HepG2 (cell line): Measurements from ENCODE around the gene RTP5. TPM values are rescaled to one million over a fixed set of nuclear protein-coding genes. Genes with fewer than 3 reads are reported as not detected.
A peak's percentile ranks its signal among the peaks of the same experiment; 100 is the strongest.
"Not testable (repeated sequence)": the region's sequence is repeated elsewhere in the genome, so short reads cannot be mapped to it uniquely, and the experiment has no call there.

Source experiments
- ATAC-seq: fragments of 200-7000 bp; cut with Tn5 transposase; 3 replicates; pipeline ENCODE4 v1.9.1; 2020; ENCODE audit warnings: mild to moderate bottlenecking, moderate library complexity
- BruUV-seq: library from RNA; stranded (reverse); fragments of 400-500 nt; replicated peaks from 2 replicates; lab custom pipeline; 2021; lab: Mats Ljungman, UMichigan
- CTCF ChIA-PET: fragments of 300-600 bp; formaldehyde crosslinking; extraction: SDS; loops from one replicate; lab custom pipeline; 2021; ENCODE audit warnings: low total read pairs, inconsistent platforms, low intra/inter-chr PET ratio; lab: Yijun Ruan, JAX
- POLR2A ChIA-PET: fragments of 350-600 bp; sonication (Branson Sonifier 250); formaldehyde crosslinking; loops from one replicate; lab custom pipeline; 2020; ENCODE audit warnings: antibody characterized with exemption, inconsistent platforms; lab: Yijun Ruan, JAX
- DNase-seq: peaks from one replicate; pipeline ENCODE4 v3.0.0-alpha.2; 2015; ENCODE audit warnings: low spot score
- FAIRE-seq: peaks from 3 replicates; lab custom pipeline; 2011; peaks lifted over from hg19 to GRCh38; lab: Jason Lieb, UNC
- H2AFZ ChIP-seq: one replicate; pipeline ENCODE4 v1.6.1; 2011; ENCODE audit warnings: low read length, inconsistent platforms
- H3K27ac ChIP-seq: fragments of 300-600 bp; 3 replicates; pipeline ENCODE4 v1.8.0; 2011; ENCODE audit warnings: mixed run types, mild to moderate bottlenecking, mixed read lengths, low read length, inconsistent platforms; ENCODE audit not compliant: insufficient read depth; ENCODE audit errors: extremely low read length
- H3K27me3 ChIP-seq, 2 experiments: fragments of 200-600 bp in 1 of 2; 2 replicates in 1 of 2; 3 replicates in 1 of 2; pipeline versions ENCODE4 v1.6.0 to v1.8.0; 2011; ENCODE audit warnings: low read length in 2 of 2, mild to moderate bottlenecking in 2 of 2, moderate library complexity in 2 of 2, inconsistent platforms in 1 of 2; ENCODE audit not compliant: insufficient read depth in 2 of 2, control insufficient read depth in 1 of 2
- H3K36me3 ChIP-seq, 2 experiments: fragments of 200-600 bp in 1 of 2; replicated peaks in 1 of 2; 2 replicates in 1 of 2; 3 replicates in 1 of 2; pipeline versions ENCODE4 v1.5.1 to v1.8.0; 2011; ENCODE audit warnings: low read length in 2 of 2, inconsistent platforms in 1 of 2; ENCODE audit not compliant: insufficient read depth in 2 of 2, control insufficient read depth in 1 of 2
- H3K4me1 ChIP-seq: 2 replicates; pipeline ENCODE4 v1.5.1; 2012; ENCODE audit warnings: low read length, inconsistent platforms; ENCODE audit not compliant: insufficient read depth
- H3K4me2 ChIP-seq: 2 replicates; pipeline ENCODE4 v1.6.0; 2011; ENCODE audit warnings: low read depth, low read length, inconsistent platforms
- H3K4me3 ChIP-seq, 3 experiments: fragments of 200-600 bp in 1 of 3; sonication (generic), shearing (Covaris generic) in 1 of 3; replicated peaks in 1 of 3; 2 replicates each; pipeline ENCODE4 v1.5.1; 2011 to 2016; ENCODE audit warnings: low read length in 3 of 3, inconsistent platforms in 2 of 3, low read depth in 2 of 3, mild to moderate bottlenecking in 2 of 3, control low read depth in 1 of 3, mixed read lengths in 1 of 3; ENCODE audit not compliant: insufficient read depth in 1 of 3
- H3K79me2 ChIP-seq: one replicate; pipeline ENCODE4 v1.6.1; 2011; ENCODE audit warnings: low read length, inconsistent platforms; ENCODE audit not compliant: insufficient read depth
- H3K9ac ChIP-seq: 2 replicates; pipeline ENCODE4 v1.6.0; 2011; ENCODE audit warnings: mild to moderate bottlenecking, low read depth, low read length, inconsistent platforms; ENCODE audit not compliant: insufficient read depth
- H3K9me3 ChIP-seq: 2 replicates; pipeline ENCODE4 v1.5.1; 2012; ENCODE audit warnings: mild to moderate bottlenecking, low read length
- H4K20me1 ChIP-seq: 2 replicates; pipeline ENCODE4 v1.6.0; 2011; ENCODE audit warnings: inconsistent platforms, mild to moderate bottlenecking, low read length, moderate library complexity; ENCODE audit not compliant: insufficient read depth
- ARNTL ChIP-seq: sonication (generic); formaldehyde crosslinking; IDR thresholded peaks from 2 replicates; pipeline ENCODE4 v1.4.0; 2020; ENCODE audit warnings: mild to moderate bottlenecking, missing genetic modification reagents
- CREB1 ChIP-seq, 2 experiments: fragments of 450-650 bp in 1 of 2; IDR thresholded peaks; 2 replicates each; pipeline ENCODE4 v1.6.1; 2016 to 2017; ENCODE audit warnings: control low read depth in 1 of 2, mild to moderate bottlenecking in 1 of 2, missing compliant biosample characterization in 1 of 2, missing genetic modification characterization in 1 of 2
- DR1 ChIP-seq: sonication (generic); formaldehyde crosslinking; IDR thresholded peaks from 2 replicates; pipeline ENCODE4 v1.8.0; 2021; ENCODE audit warnings: mild to moderate bottlenecking, missing genetic modification reagents, inconsistent platforms
- KDM6A ChIP-seq: IDR thresholded peaks from 2 replicates; pipeline ENCODE4 v1.6.1; 2016; ENCODE audit warnings: low read depth
- NFIB ChIP-seq: sonication (generic); formaldehyde crosslinking; IDR thresholded peaks from 2 replicates; pipeline ENCODE4 v1.9.0; 2021; ENCODE audit warnings: missing genetic modification reagents, mild to moderate bottlenecking, borderline replicate concordance
- NONO ChIP-seq, 2 experiments: fragments of 450-650 bp in 1 of 2; sonication (generic) in 1 of 2; formaldehyde crosslinking in 1 of 2; IDR thresholded peaks in 1 of 2; conservative IDR thresholded peaks in 1 of 2; 2 replicates each; pipeline versions ENCODE4 v1.6.1 to v1.8.0; 2017 to 2022; ENCODE audit warnings: mild to moderate bottlenecking in 1 of 2, missing genetic modification reagents in 1 of 2, moderate library complexity in 1 of 2
- PHF20 ChIP-seq: sonication (generic); formaldehyde crosslinking; IDR thresholded peaks from 2 replicates; pipeline ENCODE4 v1.5.0; 2020; ENCODE audit warnings: mild to moderate bottlenecking, missing genetic modification reagents
- ZBTB38 ChIP-seq: sonication (generic); formaldehyde crosslinking; IDR thresholded peaks from 2 replicates; pipeline ENCODE4 v1.5.1; 2020; ENCODE audit warnings: mild to moderate bottlenecking, missing genetic modification reagents
- ZBTB7A ChIP-seq: sonication (generic); formaldehyde crosslinking; IDR thresholded peaks from 2 replicates; pipeline ENCODE4 v1.8.0; 2022; ENCODE audit warnings: mild to moderate bottlenecking, missing genetic modification reagents
- ZFP82 ChIP-seq: sonication (generic); formaldehyde crosslinking; IDR thresholded peaks from 2 replicates; pipeline ENCODE4 v1.5.1; 2020; ENCODE audit warnings: mild to moderate bottlenecking, missing genetic modification reagents, borderline replicate concordance
- ZNF776 ChIP-seq: sonication (generic); formaldehyde crosslinking; IDR thresholded peaks from 2 replicates; pipeline ENCODE4 v1.4.0; 2020; ENCODE audit warnings: mild to moderate bottlenecking, missing genetic modification reagents
- ZNF788 ChIP-seq: sonication (generic); formaldehyde crosslinking; IDR thresholded peaks from 2 replicates; pipeline ENCODE4 v1.5.0; 2020; ENCODE audit warnings: mild to moderate bottlenecking, missing genetic modification reagents, borderline replicate concordance
- ZNF891 ChIP-seq: sonication (generic); formaldehyde crosslinking; IDR thresholded peaks from 2 replicates; pipeline ENCODE4 v1.5.0; 2020; ENCODE audit warnings: mild to moderate bottlenecking, missing genetic modification reagents
- WGBS: methylation state at CpG from one replicate; pipeline ENCODE4 v1.1.6; 2017; ENCODE audit warnings: low lambda C conversion rate; 5-methylcytosine and 5-hydroxymethylcytosine counted together
- in situ Hi-C: cut with HindIII; loops from 2 replicates; pipeline ENCODE4 v1.10.0; 2017; ENCODE audit warnings: low pct_unique_long_range_greater_than_20kb; ENCODE audit not compliant: extremely low pct_ligation_motif_present
- intact Hi-C: fragments of 100-400 bp; cut with micrococcal nuclease; formaldehyde crosslinking; loops from one replicate; pipeline ENCODE4 v1.10.0; 2022; ENCODE audit not compliant: unreplicated experiment
- polyA plus RNA-seq, 8 experiments: library from polyadenylated mRNA; depleted of rRNA in 3 of 8; stranded (reverse) in 7 of 8; unstranded in 1 of 8; fragments of >200 nt; fragmentation: Illumina TruSeq in 4 of 8; extraction: Trizol in 4 of 8; gene quantifications; 2 replicates each; pipeline versions ENCODE4 v1.2.1 to v1.2.3, GENCODE V29; 2011 to 2016; ENCODE audit warnings: low read depth in 4 of 8, missing spikeins in 1 of 8, mixed read lengths in 1 of 8; ENCODE audit not compliant: insufficient read depth in 1 of 8
- total RNA-seq, 5 experiments: library from RNA; depleted of rRNA; stranded (reverse); fragments of >200 nt; fragmentation: Illumina TruSeq; extraction: Trizol; gene quantifications; 2 replicates each; pipeline ENCODE4 v1.2.3, GENCODE V29; 2016; ENCODE audit warnings: low read depth in 1 of 5
- TF ChIP-seq, protein P1 (sequence below): sonication (generic); formaldehyde crosslinking; IDR thresholded peaks from 2 replicates; pipeline ENCODE4 v1.4.0; 2020; ENCODE audit warnings: missing genetic modification reagents

The RTP5 gene
- total and polyA plus RNA-seq, 2 of the 13 experiments (the other 11 are each of a cell fraction or from before 2014, with no cell fraction given) = not detected

DNA sequence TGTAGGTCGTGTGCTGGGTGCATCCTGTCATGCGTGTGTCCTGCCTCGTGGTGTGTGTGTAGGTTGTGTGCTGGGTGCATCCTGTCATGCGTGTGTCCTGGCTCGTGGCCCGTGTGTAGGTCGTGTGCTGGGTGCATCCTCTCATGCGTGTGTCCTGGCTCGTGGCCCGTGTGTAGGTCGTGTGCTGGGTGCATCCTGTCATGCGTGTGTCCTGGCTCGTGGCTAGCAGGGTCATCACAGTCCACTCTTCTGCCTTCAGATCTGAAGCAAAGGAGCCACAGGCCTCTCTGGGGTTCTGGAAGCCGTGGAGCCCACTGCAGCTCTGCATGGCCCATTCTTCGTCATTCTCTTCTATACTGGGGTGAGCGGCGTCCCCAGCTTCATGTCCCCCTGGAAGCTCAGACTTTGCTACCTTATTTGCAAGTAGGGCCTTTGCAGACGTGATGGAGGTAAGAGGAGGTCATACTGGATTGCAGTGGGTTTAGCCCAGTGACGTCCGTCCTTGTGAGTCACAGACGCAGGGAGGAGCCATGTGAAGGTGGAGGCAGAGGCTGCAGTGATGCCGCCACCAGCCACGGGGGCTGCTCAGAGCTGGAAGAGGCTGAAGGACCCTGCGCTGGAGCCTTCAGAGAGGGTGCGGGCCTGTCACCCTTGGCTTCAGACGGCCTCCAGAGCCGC lies 49.4 kb upstream of the RTP5 start:
- H3K27me3 ChIP-seq; H3K36me3 ChIP-seq; H4K20me1 ChIP-seq; BruUV-seq; H2AFZ ChIP-seq; DNase-seq; H3K27ac ChIP-seq; FAIRE-seq; H3K9me3 ChIP-seq; H3K79me2 ChIP-seq; in situ Hi-C loops; ATAC-seq; H3K9ac ChIP-seq; H3K4me3 ChIP-seq; CTCF ChIA-PET; H3K4me2 ChIP-seq; TF ChIP-seq CREB1 (CRISPR knock-in tag; IDR thresholded peaks at IDR 0.05): not testable (repeated sequence)
- intact Hi-C loops = loop anchor here (2.0 kb wide), 1 partner anchor 49 kb away; no protein-coding TSS in a partner anchor
- peak; percentile 49 for TF ChIP-seq CREB1 (IDR thresholded peaks at IDR 0.05)
- 0 out of 2 replicates have a peak, but pooled peaks have one; percentile 17 for TF ChIP-seq PHF20 (CRISPR knock-in tag)
- 0 out of 2 replicates have a peak, but pooled peaks have one; percentile 9 for TF ChIP-seq ZNF788 (CRISPR knock-in tag)
- WGBS = 66% methylated on average over 26 of the region's 27 CpGs
- POLR2A ChIA-PET = interaction anchor here (1.1 to 2.2 kb wide), 3 partner anchors 11 to 50 kb away, joined by 3 to 5 read pairs (median 4); partner anchors contain the start of gene NEU4
- peaks cover 27% of the 10 kb centered on the region for H3K4me1 ChIP-seq

DNA sequence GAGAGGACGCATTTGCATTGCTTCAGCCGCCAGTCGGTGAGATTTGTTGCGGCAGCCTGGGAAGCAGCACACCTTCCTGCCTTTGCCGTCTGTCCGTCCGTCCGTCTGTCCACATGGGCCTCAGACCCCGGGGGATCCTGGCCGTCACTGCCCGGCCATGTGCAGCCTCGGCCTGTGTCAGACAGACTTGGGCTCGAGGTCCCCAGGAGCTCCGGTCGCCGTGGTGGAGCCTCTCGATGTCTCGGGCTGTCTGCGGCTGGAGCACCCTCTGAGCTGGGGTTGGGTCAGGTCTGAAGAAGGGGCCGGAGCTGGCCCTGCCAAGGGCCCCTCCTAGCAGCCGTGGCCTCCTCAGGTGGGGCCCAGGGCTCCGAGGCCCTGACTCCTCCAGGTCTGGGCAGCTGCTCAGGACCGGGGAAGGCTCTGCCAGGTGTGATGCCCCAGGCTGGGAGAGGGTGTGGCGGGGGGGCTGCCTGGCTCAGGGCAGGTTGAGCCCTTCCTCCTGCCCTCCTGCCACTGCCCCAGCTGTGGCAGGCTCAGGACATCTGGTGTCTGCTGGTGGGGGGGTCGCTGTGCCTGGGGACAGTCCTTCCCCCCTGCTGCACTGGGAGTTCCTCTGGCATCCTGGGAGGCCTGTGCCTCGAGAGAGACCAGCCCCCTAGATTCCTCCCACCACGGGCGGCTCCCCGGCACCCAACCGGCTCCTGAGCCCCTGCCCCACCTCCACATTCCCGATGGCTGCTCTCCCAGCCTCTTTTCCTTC lies 48.7 kb upstream of the RTP5 start:
- in situ Hi-C loops = no loop called here
- 0 out of 2 replicates have a peak, but pooled peaks have one; percentile 12 for TF ChIP-seq ZNF776 (CRISPR knock-in tag)
- TF ChIP-seq ZFP82 (CRISPR knock-in tag) = no peak
- 0 out of 2 replicates have a peak, but pooled peaks have one; percentile 22 for TF ChIP-seq ZNF891 (CRISPR knock-in tag)
- TF ChIP-seq, protein P1, sequence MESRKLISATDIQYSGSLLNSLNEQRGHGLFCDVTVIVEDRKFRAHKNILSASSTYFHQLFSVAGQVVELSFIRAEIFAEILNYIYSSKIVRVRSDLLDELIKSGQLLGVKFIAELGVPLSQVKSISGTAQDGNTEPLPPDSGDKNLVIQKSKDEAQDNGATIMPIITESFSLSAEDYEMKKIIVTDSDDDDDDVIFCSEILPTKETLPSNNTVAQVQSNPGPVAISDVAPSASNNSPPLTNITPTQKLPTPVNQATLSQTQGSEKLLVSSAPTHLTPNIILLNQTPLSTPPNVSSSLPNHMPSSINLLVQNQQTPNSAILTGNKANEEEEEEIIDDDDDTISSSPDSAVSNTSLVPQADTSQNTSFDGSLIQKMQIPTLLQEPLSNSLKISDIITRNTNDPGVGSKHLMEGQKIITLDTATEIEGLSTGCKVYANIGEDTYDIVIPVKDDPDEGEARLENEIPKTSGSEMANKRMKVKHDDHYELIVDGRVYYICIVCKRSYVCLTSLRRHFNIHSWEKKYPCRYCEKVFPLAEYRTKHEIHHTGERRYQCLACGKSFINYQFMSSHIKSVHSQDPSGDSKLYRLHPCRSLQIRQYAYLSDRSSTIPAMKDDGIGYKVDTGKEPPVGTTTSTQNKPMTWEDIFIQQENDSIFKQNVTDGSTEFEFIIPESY (CRISPR knock-in tag) = peak; percentile 19; the same call in 1 of the 2 replicates
- no peak for TF ChIP-seq DR1 (CRISPR knock-in tag)
- no peak for TF ChIP-seq NONO (IDR thresholded peaks at IDR 0.05)
- TF ChIP-seq NONO (CRISPR knock-in tag; conservative IDR thresholded peaks at IDR 0.05) = no peak
- TF ChIP-seq NFIB (CRISPR knock-in tag) = 0 out of 2 replicates have a peak, but pooled peaks have one; percentile 16
- TF ChIP-seq ZBTB38 (CRISPR knock-in tag) = peak; percentile 75; the same call in 1 of the 2 replicates
- no peak for TF ChIP-seq ARNTL (CRISPR knock-in tag)
- no peak for TF ChIP-seq KDM6A (CRISPR knock-in tag)
- TF ChIP-seq ZBTB7A (CRISPR knock-in tag) = no peak

More for the DNA sequence above, 48.7 kb upstream of the RTP5 start:
- Histone ChIP-seq H3K4me1 (peaks cover 27% of the 10 kb centered on the region), H3K9me3 (no peaks in the 10 kb centered on the region), H3K4me3 (no peak overlapping the region), H3K9ac (no peak overlapping the region), H4K20me1 (no peaks in the 10 kb centered on the region), H3K79me2 (no peaks in the 10 kb centered on the region), H2AFZ (no peak overlapping the region), H3K36me3 (peaks cover 0 to 1% of the 10 kb centered on the region in 2 experiments; a peak in 2 of 5 replicates), H3K27me3 (peaks cover 0 to 8% of the 10 kb centered on the region in 2 experiments; a peak in 1 of 5 replicates), H3K27ac (no peak overlapping the region), H3K4me2 (no peak overlapping the region)
- ATAC-seq = peak; percentile 2
- FAIRE-seq = no peak
- ChIA-PET CTCF (no interaction called here), POLR2A (interaction anchor here (1.1 to 2.2 kb wide), 3 partner anchors 12 to 51 kb away, joined by 3 to 5 read pairs (median 4); partner anchors contain the start of gene NEU4)
- intact Hi-C loops = no loop called here
- BruUV-seq = no TSS peak
- WGBS = 81% methylated on average over 26 of the region's 31 CpGs
- no peak for DNase-seq
